Esophagus squamous epithelium (tissue), 4 donors: Measurements from ENCODE around the gene GALNT13.

ENCODE experiments used
- POLR2A ChIP-seq, 4 donors: fragments of 450-650 bp; IDR thresholded peaks; one replicate each; pipeline ENCODE4 v1.6.1; 2017; ENCODE audit warnings: antibody characterized with exemption in 4 of 4, mild to moderate bottlenecking in 4 of 4, moderate library complexity in 3 of 4
- TF ChIP-seq, protein P1 (sequence below), 6 experiments: fragments of 450-650 bp in 4 of 6; fragments of 200-600 bp in 2 of 6; sonication (generic) in 2 of 6; IDR thresholded peaks; one replicate each; pipeline ENCODE4 v1.5.1; 2016 to 2019; ENCODE audit warnings: antibody characterized with exemption in 6 of 6, mild to moderate bottlenecking in 4 of 6, moderate library complexity in 4 of 6

DNA sequence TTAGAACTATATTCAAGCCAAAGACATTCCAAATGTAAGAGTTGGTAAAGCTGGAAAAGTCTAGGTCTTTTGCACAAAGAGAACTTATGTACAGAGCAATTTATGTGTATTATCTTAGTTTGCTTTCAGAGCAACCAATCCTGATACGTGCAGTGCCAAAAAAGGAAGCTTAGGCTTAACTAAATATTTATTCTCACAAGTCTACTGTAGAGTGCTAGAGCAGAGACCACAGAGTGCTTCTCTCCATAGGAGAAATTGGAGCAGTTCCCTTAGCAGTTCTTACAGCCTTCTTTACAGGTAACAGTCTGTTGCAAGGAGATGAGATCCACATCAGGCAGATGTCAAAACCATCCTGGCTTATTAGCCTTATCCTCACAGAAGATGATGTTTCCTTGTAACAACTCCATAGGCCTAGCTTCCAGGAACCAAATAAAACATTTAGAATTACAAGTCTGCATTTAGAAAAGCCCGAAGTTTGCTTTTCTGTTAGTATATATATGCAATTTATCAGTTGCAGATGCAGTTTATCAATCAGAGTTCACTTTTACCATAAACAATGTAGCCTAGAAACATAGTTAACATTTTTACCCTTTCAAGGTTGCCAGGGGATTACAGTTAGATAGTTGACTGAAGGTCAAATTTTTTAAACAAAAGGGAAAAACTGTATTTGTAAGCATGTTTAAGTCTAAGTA is 576.2 kb downstream of the GALNT13 start:
- TF ChIP-seq, protein P1, sequence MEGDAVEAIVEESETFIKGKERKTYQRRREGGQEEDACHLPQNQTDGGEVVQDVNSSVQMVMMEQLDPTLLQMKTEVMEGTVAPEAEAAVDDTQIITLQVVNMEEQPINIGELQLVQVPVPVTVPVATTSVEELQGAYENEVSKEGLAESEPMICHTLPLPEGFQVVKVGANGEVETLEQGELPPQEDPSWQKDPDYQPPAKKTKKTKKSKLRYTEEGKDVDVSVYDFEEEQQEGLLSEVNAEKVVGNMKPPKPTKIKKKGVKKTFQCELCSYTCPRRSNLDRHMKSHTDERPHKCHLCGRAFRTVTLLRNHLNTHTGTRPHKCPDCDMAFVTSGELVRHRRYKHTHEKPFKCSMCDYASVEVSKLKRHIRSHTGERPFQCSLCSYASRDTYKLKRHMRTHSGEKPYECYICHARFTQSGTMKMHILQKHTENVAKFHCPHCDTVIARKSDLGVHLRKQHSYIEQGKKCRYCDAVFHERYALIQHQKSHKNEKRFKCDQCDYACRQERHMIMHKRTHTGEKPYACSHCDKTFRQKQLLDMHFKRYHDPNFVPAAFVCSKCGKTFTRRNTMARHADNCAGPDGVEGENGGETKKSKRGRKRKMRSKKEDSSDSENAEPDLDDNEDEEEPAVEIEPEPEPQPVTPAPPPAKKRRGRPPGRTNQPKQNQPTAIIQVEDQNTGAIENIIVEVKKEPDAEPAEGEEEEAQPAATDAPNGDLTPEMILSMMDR (IDR thresholded peaks at IDR 0.05) = no peak
- TF ChIP-seq POLR2A (IDR thresholded peaks at IDR 0.05) = no peak
